AG09319 (cell line): Measurements from ENCODE around the gene RNF7.
"Not testable (repeated sequence)": the region's sequence is repeated elsewhere in the genome, so short reads cannot be mapped to it uniquely, and the experiment has no call there.

Experiments
- DNase-seq: peaks from one replicate; pipeline ENCODE4 v3.0.0-alpha.2; 2010; ENCODE audit warnings: low read depth; ENCODE audit errors: extremely low read depth
- CTCF ChIP-seq: IDR thresholded peaks from 2 replicates; pipeline ENCODE4 v1.5.1; 2011; ENCODE audit warnings: low read depth, mild to moderate bottlenecking, inconsistent platforms, low read length, moderate library complexity

The RNF7 gene

DNA sequence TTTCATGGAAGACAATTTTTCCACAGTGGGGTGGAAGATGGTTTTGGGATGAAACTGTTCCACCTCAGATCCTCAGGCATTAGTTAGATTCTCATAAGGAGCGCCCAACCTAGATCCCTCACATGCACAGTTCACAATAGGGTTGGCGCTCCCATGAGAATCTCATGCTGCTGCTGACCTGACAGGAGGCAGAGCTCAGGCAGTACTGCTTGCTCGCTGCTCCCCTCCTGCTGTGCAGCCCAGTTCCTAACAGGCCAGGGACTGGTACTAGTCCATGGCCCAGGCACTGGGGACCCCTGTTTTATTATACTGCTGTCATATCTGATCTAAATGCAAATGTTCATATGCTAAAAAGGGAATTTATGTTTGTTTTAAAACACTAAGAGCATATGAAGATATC is 15.3 kb downstream of the RNF7 start:
- no peak for DNase-seq
- no peak for TF ChIP-seq CTCF

GRCh38 chr3:141754032-141754431 is 15.9 kb downstream of the RNF7 start:
- DNase-seq = no peak
- TF ChIP-seq CTCF = no peak

DNA sequence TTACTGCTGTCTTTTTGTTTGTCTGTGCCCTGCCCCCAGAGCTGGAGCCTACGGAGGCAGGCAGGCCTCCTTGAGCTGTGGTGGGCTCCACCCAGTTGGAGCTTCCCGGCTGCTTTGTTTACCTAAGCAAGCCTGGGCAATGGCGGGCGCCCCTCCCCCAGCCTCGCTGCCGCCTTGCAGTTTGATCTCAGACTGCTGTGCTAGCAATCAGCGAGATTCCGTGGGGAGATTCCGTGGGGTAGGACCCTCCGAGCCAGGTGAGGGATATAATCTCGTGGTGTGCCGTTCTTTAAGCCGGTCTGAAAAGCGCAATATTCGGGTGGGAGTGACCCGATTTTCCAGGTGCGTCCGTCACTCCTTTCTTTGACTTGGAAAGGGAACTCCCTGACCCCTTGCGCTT is 24.5 kb downstream of the RNF7 start:
- not testable (repeated sequence) for DNase-seq

DNA sequence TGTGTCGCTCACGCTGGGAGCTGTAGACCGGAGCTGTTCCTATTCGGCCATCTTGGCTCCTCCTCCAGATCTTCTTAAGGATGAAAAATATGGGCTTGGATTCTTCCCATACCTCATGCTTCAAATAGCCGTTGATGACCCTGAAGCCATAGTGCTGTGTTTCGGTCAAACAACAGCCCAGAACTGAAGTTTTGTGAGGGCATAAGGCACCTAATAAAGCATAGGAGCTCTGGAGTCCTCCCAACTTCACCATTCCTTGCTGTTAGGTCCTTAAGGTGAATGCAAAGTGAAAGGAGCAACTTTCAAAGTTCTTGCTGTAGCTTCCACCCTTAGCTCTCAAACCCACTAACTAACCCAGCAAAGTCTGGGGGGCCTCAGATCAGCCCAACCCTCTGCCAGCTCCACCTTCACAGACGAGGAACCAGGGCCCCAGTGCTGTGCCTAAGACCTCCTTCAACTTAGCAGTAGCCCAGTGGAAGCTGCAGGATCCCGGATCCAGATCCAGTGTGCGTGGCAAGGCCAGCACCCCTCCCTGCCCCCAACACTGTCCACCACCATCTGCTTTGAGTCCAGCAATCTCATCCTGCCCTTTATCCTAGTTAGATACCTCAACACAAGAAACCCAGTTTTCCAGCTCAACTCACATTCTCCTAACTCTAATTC is 25.1 kb downstream of the RNF7 start, which contains the start of gene GRK7:
TSS of gene GRK7 (plus strand) at position 321 of the 663 bp plus-strand sequence. CDS start 14,877 bp downstream, outside the sequence.
- no peak for DNase-seq
- TF ChIP-seq CTCF = no peak

DNA sequence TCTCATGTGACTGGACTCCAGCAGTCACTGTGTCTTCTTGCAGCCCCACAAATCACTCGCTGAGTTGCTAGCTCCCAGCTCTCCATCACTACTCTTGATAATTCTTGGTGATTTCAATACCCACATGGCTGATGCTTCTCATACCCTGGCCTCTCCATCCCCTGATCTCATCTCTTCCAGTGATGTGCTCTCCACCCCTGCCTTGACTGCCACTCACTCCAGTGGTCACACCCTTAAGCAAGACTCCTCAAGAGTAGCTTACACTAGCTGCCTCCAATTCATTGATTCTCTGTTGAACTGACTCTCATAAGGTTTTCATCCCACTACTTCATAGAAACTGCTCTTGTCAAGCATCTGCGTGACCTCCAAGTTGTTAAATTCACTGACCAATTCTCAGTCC is 25.9 kb downstream of the RNF7 start:
- TF ChIP-seq CTCF = no peak
- no peak for DNase-seq

DNA sequence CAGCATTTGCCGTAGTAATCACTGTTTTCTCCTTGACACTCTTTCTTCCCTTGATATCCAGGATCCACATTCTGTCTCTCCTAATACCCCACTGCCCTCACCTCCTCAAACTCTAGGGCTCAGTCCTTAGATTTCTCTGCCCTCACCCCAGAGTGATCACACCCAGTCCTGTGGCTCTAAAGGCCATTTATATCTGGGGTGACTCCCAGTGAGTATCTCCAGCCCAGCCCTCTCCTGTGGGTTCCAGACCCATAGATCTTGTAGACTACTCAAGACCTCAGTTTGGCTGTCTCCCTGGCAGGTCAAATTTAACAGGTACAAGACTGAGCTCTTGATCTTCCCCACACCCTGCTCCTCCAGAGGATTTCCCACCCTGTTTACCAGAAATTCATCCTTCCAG is 26.4 kb downstream of the RNF7 start:
- no peak for DNase-seq
- TF ChIP-seq CTCF = no peak

- no peak for TF ChIP-seq CTCF
- no peak for DNase-seq
These were observed 26.9 kb downstream of the RNF7 start for GRCh38 chr3:141764986-141765385.

DNA sequence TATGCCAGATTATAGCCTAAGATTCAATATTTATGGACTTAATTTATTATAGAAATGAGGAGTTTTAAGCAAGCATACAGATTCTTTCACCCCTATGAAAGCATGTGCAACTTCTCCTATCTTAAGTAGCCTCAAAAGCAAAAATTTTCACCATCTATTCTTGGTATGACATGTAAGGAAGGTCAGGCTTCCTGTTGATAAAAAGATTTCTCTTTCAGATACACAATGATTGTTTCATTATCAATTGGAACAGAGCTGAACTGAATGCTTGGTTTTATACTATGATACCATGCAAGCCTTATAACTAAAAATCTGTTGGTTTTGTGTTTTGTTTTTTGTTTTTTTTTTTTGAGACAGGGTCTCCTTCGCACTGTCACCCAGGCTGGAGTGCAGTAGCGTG is 29.0 kb downstream of the RNF7 start:
- no peak for TF ChIP-seq CTCF
- DNase-seq = no peak
